Measurements from ENCODE around the gene ANXA10. TPM values are rescaled to one million over a fixed set of nuclear protein-coding genes. Genes with fewer than 3 reads are reported as not detected.

Gene ANXA10
- total RNA-seq, 1 experiment from 2014 or later: not detected

DNA sequence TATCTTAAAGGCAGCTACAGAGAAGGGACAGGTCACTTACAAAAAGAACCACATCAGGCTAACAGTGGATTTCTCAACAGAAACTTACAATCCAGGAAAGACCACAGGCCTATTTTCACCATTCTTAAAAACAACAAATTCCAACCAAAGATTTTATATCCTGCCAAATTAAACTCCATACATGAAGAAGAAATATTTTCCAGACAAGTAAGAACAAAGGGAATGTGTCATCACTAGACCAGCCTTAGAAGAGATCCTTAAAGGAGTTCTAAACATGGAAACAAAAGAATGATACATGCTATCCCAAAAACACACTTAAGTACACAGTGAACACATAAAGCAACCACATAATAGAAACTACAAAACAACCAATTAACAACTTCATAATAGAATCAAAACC, 105.6 kb downstream of the ANXA10 start:
- in situ Hi-C loops (cut with HindIII; ENCODE audit: low pct_unique_long_range_greater_than_20kb, low sequenced_read_pairs): no loop called here
- CTCF ChIA-PET: no interaction called here
- Histone ChIP-seq H3K4me1 (ENCODE audit: control insufficient read depth, insufficient read depth, low read length) (no peaks in the 10 kb centered on the region), H3K9me3 (ENCODE audit: control insufficient read depth, insufficient read depth, low read depth, low read length) (no peaks in the 10 kb centered on the region), H3K4me3 (ENCODE audit: low read depth in 2 of 2, low read length in 2 of 2) (no peak overlapping the region), H3K27me3 (ENCODE audit: control insufficient read depth, insufficient read depth, low read length) (no peaks in the 10 kb centered on the region), H3K27ac (ENCODE audit: low read length) (no peak overlapping the region), H3K36me3 (ENCODE audit: control insufficient read depth, insufficient read depth, low read length) (no peaks in the 10 kb centered on the region)
- BruUV-seq (replicated peaks): no TSS peak
- ATAC-seq (no peak), DNase-seq (ENCODE audit: low read depth, low spot score) (no peak)
- TF ChIP-seq SIN3A (IDR thresholded peaks at IDR 0.05; ENCODE audit: borderline replicate concordance, insufficient read depth, low read depth, low read length) (no peak), POLR2AphosphoS5 (IDR thresholded peaks at IDR 0.05; ENCODE audit: low read depth, low read length) (no peak), TCF7L2 (IDR thresholded peaks at IDR 0.05; ENCODE audit: low read depth, low read length) (no peak)
- TF ChIP-seq, protein P1, sequence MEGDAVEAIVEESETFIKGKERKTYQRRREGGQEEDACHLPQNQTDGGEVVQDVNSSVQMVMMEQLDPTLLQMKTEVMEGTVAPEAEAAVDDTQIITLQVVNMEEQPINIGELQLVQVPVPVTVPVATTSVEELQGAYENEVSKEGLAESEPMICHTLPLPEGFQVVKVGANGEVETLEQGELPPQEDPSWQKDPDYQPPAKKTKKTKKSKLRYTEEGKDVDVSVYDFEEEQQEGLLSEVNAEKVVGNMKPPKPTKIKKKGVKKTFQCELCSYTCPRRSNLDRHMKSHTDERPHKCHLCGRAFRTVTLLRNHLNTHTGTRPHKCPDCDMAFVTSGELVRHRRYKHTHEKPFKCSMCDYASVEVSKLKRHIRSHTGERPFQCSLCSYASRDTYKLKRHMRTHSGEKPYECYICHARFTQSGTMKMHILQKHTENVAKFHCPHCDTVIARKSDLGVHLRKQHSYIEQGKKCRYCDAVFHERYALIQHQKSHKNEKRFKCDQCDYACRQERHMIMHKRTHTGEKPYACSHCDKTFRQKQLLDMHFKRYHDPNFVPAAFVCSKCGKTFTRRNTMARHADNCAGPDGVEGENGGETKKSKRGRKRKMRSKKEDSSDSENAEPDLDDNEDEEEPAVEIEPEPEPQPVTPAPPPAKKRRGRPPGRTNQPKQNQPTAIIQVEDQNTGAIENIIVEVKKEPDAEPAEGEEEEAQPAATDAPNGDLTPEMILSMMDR (IDR thresholded peaks at IDR 0.05): no peak
- TF ChIP-seq, protein P2, sequence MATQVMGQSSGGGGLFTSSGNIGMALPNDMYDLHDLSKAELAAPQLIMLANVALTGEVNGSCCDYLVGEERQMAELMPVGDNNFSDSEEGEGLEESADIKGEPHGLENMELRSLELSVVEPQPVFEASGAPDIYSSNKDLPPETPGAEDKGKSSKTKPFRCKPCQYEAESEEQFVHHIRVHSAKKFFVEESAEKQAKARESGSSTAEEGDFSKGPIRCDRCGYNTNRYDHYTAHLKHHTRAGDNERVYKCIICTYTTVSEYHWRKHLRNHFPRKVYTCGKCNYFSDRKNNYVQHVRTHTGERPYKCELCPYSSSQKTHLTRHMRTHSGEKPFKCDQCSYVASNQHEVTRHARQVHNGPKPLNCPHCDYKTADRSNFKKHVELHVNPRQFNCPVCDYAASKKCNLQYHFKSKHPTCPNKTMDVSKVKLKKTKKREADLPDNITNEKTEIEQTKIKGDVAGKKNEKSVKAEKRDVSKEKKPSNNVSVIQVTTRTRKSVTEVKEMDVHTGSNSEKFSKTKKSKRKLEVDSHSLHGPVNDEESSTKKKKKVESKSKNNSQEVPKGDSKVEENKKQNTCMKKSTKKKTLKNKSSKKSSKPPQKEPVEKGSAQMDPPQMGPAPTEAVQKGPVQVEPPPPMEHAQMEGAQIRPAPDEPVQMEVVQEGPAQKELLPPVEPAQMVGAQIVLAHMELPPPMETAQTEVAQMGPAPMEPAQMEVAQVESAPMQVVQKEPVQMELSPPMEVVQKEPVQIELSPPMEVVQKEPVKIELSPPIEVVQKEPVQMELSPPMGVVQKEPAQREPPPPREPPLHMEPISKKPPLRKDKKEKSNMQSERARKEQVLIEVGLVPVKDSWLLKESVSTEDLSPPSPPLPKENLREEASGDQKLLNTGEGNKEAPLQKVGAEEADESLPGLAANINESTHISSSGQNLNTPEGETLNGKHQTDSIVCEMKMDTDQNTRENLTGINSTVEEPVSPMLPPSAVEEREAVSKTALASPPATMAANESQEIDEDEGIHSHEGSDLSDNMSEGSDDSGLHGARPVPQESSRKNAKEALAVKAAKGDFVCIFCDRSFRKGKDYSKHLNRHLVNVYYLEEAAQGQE (IDR thresholded peaks at IDR 0.05; ENCODE audit: insufficient read depth in 1 of 2, low read depth in 2 of 2, low read length in 1 of 2): no peak
- intact Hi-C loops (cut with micrococcal nuclease; ENCODE audit: unreplicated experiment): no loop called here
- POLR2A ChIA-PET: no interaction called here

DNA sequence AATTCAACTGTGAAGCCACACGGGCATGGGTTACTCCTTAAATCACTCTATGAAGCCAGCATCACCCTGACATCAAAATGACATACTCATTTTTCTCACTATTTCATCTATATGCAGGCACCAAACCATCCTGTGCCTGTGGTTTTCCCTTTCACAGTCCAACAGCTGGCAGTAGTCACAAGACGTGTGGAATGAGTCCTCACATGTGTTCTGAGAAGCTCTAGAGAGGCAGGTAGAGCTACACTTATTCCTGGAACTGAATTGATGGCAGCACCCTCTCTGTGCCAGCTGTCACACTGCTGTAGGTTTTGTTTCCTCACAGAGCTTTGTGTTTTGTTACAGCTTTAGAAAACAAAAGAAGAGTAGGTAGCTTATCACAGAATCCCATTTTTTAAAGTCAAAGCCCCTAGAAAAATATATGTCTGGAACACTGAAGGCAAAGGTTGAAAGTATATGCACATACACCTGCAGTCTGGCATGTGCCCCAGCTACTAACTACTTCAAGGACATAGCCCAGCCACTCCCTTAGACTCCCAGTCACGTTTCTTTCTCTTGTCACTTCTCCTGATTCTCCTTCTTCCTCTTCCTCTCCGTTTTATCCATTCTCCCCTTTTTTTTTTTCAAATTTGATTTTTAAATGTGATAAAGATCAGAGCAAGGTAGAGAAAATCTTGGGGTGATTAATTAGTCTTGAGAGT, 107.1 kb downstream of the ANXA10 start:
- ChIA-PET POLR2A (interaction anchor here (0.7 kb wide), 1 partner anchor 492 kb away, joined by 4 read pairs; no protein-coding TSS in a partner anchor), CTCF (no interaction called here)
- in situ Hi-C loops (cut with HindIII; ENCODE audit: low pct_unique_long_range_greater_than_20kb, low sequenced_read_pairs) (no loop called here), intact Hi-C loops (cut with micrococcal nuclease; ENCODE audit: unreplicated experiment) (no loop called here)
- no peaks in the 10 kb centered on the region for H3K9me3 ChIP-seq (ENCODE audit: control insufficient read depth, insufficient read depth, low read depth, low read length)
- BruUV-seq (replicated peaks): no TSS peak
- TF ChIP-seq SIN3A (IDR thresholded peaks at IDR 0.05; ENCODE audit: borderline replicate concordance, insufficient read depth, low read depth, low read length): no peak
- no peak for TF ChIP-seq TCF7L2 (IDR thresholded peaks at IDR 0.05; ENCODE audit: low read depth, low read length)
- TF ChIP-seq, protein P1 (IDR thresholded peaks at IDR 0.05): no peak
- TF ChIP-seq POLR2AphosphoS5 (IDR thresholded peaks at IDR 0.05; ENCODE audit: low read depth, low read length): no peak
- TF ChIP-seq, protein P2 (IDR thresholded peaks at IDR 0.05; ENCODE audit: insufficient read depth in 1 of 2, low read depth in 2 of 2, low read length in 1 of 2): no peak
- H3K27me3 ChIP-seq (ENCODE audit: control insufficient read depth, insufficient read depth, low read length): no peaks in the 10 kb centered on the region
- H3K4me1 ChIP-seq (ENCODE audit: control insufficient read depth, insufficient read depth, low read length): no peaks in the 10 kb centered on the region
- no peak overlapping the region for H3K27ac ChIP-seq (ENCODE audit: low read length)
- H3K36me3 ChIP-seq (ENCODE audit: control insufficient read depth, insufficient read depth, low read length): no peaks in the 10 kb centered on the region
- DNase-seq (ENCODE audit: low read depth, low spot score) (no peak), ATAC-seq (no peak)
- H3K4me3 ChIP-seq (ENCODE audit: low read depth in 2 of 2, low read length in 2 of 2): no peak overlapping the region
